GM19193 (cell line): ENCODE data around the gene HELLS.

ENCODE experiments used
- POLR2A ChIP-seq: IDR thresholded peaks from 4 replicates; pipeline ENCODE4 v1.6.1; 2011; ENCODE audit not compliant: insufficient read depth, insufficient read length; ENCODE audit errors: extremely low read depth

The HELLS gene

GRCh38 chr10:94591461-94592205 lies 46.0 kb downstream of the HELLS start:
- TF ChIP-seq POLR2A: no peak

DNA sequence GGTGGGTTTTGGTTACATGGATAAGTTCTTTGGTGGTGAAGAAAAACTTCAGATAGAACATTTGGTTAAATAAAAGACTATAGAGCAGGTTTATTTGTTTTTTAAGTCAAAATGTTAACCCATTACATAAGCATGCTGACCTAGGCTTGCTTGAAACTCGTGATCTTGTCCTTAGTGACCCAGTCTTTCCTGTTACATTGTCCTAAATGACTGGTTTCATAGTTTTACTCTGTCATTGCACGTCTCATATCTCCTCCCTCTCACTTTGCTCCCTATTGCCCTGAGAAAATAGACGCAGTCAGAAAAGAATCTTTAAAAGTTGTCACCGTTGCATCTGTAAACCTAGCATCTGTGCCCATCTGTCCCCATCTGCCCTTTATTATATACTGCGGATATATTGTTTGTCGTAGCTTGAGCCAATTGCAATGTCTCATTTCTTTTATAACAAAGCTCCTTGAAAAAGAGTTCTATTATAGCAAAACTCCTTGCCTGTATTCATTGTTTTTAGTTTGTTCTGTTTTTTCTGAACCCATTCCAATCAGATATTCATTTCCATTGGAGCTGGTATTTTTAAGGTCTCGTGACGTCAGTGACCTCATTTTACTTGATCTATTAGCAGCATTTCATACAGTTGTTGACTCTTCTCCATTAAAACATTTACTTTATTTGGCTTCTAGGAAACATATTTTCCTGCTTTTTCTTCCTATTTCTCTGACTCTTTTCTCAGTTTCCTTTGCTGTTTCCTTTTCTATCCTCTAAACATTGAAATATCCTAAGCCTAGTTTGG lies 57.3 kb downstream of the HELLS start:
- TF ChIP-seq POLR2A: no peak

DNA sequence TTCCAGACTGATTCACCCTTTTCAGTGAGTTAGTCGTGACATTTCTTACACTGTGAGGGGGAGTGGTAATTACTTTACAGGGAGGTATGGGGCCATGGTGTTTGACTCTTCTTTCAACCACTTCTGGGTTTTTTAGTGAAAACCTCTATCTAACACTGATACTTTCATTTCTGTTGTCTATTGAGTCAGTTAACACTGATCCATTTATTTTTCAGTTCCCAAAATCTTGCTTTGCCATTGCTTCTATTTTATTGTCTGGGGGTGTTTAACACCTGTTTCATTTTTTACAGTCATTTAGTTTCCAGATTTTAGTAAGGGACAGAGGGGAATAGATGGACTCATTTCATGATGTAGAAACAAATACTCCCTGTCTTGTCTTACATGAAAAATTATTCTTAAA lies 61.5 kb downstream of the HELLS start:
- no peak for TF ChIP-seq POLR2A

DNA sequence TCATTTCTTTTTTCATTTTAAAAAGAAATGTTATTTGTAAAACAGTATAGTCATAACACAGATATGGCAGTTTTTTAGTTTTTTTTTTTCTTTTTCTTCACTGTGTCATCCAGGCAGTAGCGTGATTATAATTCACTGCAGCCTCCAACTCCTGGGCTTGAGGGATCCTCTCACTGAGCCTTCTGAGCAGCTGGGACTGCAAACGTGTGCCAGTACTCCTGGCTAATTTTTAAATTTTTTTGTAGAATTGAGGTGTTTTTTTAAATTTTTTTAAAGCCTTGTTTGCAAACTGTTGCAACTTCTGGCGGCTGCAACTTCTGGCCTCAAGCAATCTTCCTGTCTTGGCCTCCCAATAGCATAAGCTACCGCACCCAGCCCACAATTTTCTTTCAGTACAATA lies 63.0 kb downstream of the HELLS start:
- no peak for TF ChIP-seq POLR2A

DNA sequence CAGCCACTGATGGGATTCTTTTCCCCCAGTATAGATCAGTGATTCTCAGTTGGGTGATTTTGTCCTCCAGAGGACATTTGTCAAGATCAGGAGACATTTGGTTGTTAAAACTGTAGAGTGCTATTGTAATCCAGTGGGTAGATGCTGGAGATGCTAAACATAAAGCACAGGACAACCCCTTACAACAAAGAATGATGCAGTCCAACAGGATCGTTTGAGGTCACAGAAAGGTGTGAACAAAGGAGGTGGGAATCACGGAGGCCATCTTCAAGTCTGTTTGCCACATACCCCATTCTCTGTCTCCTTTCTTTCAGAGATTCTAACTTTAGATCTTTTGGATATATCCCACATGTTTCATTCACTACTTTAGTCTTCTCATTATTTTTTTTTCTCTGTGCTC lies 69.0 kb downstream of the HELLS start:
- TF ChIP-seq POLR2A: no peak

- no peak for TF ChIP-seq POLR2A
These were observed 71.9 kb downstream of the HELLS start for GRCh38 chr10:94617389-94617944.

- no peak for TF ChIP-seq POLR2A
These were observed 77.1 kb downstream of the HELLS start for GRCh38 chr10:94622666-94623205.

DNA sequence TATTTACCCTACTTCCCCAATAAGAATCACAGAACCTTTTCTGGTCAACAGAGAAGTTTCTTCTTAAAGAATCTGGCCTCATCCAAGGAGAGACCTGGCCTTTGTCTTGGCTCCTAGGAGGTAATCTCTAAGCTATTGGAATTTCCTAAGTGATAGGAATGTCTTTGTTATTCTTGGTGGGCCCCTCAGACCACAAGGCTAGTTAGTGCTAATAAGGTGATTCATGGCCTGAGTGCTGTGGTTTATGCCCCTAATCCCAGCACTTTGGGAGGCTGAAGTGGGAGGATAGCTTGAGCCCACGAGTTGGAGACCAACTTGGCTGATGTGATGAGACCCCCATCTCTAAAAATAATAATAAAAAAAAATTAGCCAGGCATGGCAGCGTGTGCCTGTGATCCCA lies 78.0 kb downstream of the HELLS start:
- no peak for TF ChIP-seq POLR2A

DNA sequence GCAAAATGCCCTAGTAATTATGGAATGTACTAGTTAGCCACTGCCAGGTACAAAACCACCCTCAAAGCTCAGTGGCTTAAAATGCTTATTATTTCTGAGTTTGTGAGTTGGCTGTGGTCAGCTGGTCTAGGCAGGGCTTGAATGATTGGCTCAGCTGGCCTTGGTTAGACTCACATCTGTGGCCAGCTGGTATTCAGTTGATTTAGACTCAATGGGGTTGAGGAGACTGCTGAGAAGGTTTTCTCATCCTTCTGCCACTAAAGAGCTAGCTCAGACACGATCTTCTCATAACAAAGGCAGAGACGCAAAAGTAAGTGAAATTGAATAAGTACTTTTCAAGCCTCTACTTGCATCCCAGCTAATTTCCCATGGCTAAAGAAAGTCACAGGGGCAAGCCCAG lies 80.9 kb downstream of the HELLS start:
- TF ChIP-seq POLR2A: no peak

GRCh38 chr10:94627511-94627910 lies 81.9 kb downstream of the HELLS start:
- TF ChIP-seq POLR2A: no peak

DNA sequence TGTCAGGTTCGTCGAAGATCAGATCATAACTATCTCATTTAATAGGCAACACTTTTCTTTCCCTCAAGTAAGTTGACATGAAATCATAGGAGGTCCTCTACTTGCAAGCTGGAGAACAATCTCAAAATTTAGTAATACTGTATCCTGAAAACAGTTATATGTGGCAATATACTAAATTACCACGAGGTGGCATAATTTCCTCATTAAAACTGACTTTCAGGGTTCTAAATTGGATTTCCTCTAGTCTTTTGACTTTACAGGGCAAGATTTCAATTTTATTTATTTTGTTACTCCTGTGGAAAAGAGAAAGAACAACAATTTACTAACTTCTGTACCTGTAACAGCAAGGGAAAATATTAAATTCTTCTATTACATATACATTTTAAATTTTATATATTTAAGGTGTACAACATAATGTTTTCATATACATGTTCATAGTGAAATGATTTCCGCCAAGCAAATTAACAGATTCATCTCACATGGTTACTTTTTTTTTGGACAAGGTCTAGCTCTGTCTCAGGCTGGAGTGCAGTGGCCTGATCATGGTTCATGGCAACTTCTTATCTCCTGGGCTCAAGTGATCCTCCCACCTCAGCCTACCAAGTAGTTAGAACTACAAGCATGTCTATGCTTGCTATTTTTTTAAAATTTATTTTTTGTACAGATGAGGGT lies 84.6 kb downstream of the HELLS start:
- no peak for TF ChIP-seq POLR2A

GRCh38 chr10:94631077-94631875 lies 85.7 kb downstream of the HELLS start:
- TF ChIP-seq POLR2A: no peak

GRCh38 chr10:94632954-94633353 lies 87.4 kb downstream of the HELLS start:
- no peak for TF ChIP-seq POLR2A

- TF ChIP-seq POLR2A: no peak
These were observed 94.3 kb downstream of the HELLS start for GRCh38 chr10:94639902-94640301.
